ENCODE data around the gene GRM5.
"Not testable (repeated sequence)": the region's sequence is repeated elsewhere in the genome, so short reads cannot be mapped to it uniquely, and the experiment has no call there.

GRM5 gene

GRCh38 chr11:88507771-88508417 is 557.9 kb downstream of the GRM5 start:
- no peak for DNase-seq (ENCODE audit: low read depth)

GRCh38 chr11:88501541-88501940 is 564.2 kb downstream of the GRM5 start:
- DNase-seq (ENCODE audit: low read depth): no peak

- no peak for DNase-seq (ENCODE audit: low read depth)
These were observed 569.9 kb downstream of the GRM5 start for GRCh38 chr11:88495836-88496235.

- no peak for DNase-seq (ENCODE audit: low read depth)
These were observed 570.9 kb downstream of the GRM5 start for GRCh38 chr11:88494848-88495247.

- DNase-seq (ENCODE audit: low read depth): no peak
These were observed 574.1 kb downstream of the GRM5 start for GRCh38 chr11:88491674-88492073.

- no peak for DNase-seq (ENCODE audit: low read depth)
These were observed 576.8 kb downstream of the GRM5 start for GRCh38 chr11:88489030-88489429.

GRCh38 chr11:88487646-88488045 is 578.1 kb downstream of the GRM5 start:
- DNase-seq (ENCODE audit: low read depth): no peak

GRCh38 chr11:88484873-88485621 is 580.7 kb downstream of the GRM5 start:
- DNase-seq (ENCODE audit: low read depth): no peak

- no peak for DNase-seq (ENCODE audit: low read depth)
These were observed 582.9 kb downstream of the GRM5 start for GRCh38 chr11:88482871-88483301.

- DNase-seq (ENCODE audit: low read depth): no peak
These were observed 585.6 kb downstream of the GRM5 start for GRCh38 chr11:88480223-88480622.

GRCh38 chr11:88478136-88478815 is 587.5 kb downstream of the GRM5 start:
- DNase-seq (ENCODE audit: low read depth): no peak

GRCh38 chr11:88475991-88476418 is 589.8 kb downstream of the GRM5 start:
- DNase-seq (ENCODE audit: low read depth): no peak

GRCh38 chr11:88474655-88475054 is 591.1 kb downstream of the GRM5 start:
- no peak for DNase-seq (ENCODE audit: low read depth)

- DNase-seq (ENCODE audit: low read depth): no peak
These were observed 596.1 kb downstream of the GRM5 start for GRCh38 chr11:88469561-88470225.

GRCh38 chr11:88464528-88464927 is 601.3 kb downstream of the GRM5 start:
- DNase-seq (ENCODE audit: low read depth): no peak

GRCh38 chr11:88463301-88463700 is 602.5 kb downstream of the GRM5 start:
- DNase-seq (ENCODE audit: low read depth): not testable (repeated sequence)

- not testable (repeated sequence) for DNase-seq (ENCODE audit: low read depth)
These were observed 607.7 kb downstream of the GRM5 start for GRCh38 chr11:88458047-88458446.

GRCh38 chr11:88455974-88456373 is 609.8 kb downstream of the GRM5 start:
- DNase-seq (ENCODE audit: low read depth): no peak

GRCh38 chr11:88454881-88455280 is 610.9 kb downstream of the GRM5 start:
- no peak for DNase-seq (ENCODE audit: low read depth)
